Measurements from ENCODE around the gene NELFB. TPM values are rescaled to one million over a fixed set of nuclear protein-coding genes. Genes with fewer than 3 reads are reported as not detected.

NELFB gene
- total and polyA plus RNA-seq, 9 of the 15 experiments (the other 6 are each of a cell fraction or from before 2014, with no cell fraction given), result 0.24 to 84.0 (median 29.7) TPM

- TF ChIP-seq HNRNPL (IDR thresholded peaks at IDR 0.05; ENCODE audit: low read depth, low read length), result peak; percentile 71; the same call in 1 of the 2 replicates
- TF ChIP-seq EHMT2 (IDR thresholded peaks at IDR 0.05), result no peak
- TF ChIP-seq ZNF146 (CRISPR knock-in tag; IDR thresholded peaks at IDR 0.05; ENCODE audit: unreplicated experiment), result no peak
- TF ChIP-seq BRF1 (IDR thresholded peaks at IDR 0.05; ENCODE audit: borderline replicate concordance, extremely low read depth, insufficient read length), result no peak
- TF ChIP-seq FIP1L1 (IDR thresholded peaks at IDR 0.05; ENCODE audit: low read depth, low read length, poor library complexity, severe bottlenecking), result peak; percentile 41
- TF ChIP-seq RBFOX2 (IDR thresholded peaks at IDR 0.05; ENCODE audit: low read depth, low read length), result peak; percentile 19; the same call in 1 of the 2 replicates
- TF ChIP-seq, protein P1, sequence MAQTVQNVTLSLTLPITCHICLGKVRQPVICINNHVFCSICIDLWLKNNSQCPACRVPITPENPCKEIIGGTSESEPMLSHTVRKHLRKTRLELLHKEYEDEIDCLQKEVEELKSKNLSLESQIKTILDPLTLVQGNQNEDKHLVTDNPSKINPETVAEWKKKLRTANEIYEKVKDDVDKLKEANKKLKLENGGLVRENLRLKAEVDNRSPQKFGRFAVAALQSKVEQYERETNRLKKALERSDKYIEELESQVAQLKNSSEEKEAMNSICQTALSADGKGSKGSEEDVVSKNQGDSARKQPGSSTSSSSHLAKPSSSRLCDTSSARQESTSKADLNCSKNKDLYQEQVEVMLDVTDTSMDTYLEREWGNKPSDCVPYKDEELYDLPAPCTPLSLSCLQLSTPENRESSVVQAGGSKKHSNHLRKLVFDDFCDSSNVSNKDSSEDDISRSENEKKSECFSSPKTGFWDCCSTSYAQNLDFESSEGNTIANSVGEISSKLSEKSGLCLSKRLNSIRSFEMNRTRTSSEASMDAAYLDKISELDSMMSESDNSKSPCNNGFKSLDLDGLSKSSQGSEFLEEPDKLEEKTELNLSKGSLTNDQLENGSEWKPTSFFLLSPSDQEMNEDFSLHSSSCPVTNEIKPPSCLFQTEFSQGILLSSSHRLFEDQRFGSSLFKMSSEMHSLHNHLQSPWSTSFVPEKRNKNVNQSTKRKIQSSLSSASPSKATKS (CRISPR knock-in tag; IDR thresholded peaks at IDR 0.05), result no peak
- peak; percentile 9 for TF ChIP-seq CCNT2 (IDR thresholded peaks at IDR 0.05; ENCODE audit: borderline replicate concordance, extremely low read depth, insufficient read length, low read depth, low read length)
- TF ChIP-seq TCF15 (CRISPR knock-in tag; IDR thresholded peaks at IDR 0.05), result no peak
- no peak for TF ChIP-seq CREBBP (IDR thresholded peaks at IDR 0.05; ENCODE audit: low read depth, low read length)
- peak; percentile 99 for TF ChIP-seq ZBTB33 (CRISPR knock-in tag; IDR thresholded peaks at IDR 0.05)
- no peak for TF ChIP-seq THRB (CRISPR knock-in tag; conservative IDR thresholded peaks at IDR 0.05)
- 0 out of 4 replicates have a peak, but pooled peaks of 1 of the 2 experiments have one; percentile 12 for TF ChIP-seq SIN3A (IDR thresholded peaks at IDR 0.05; ENCODE audit: borderline replicate concordance in 2 of 2, control insufficient read depth in 1 of 2, low read depth in 2 of 2, low read length in 2 of 2)
- TF ChIP-seq, protein P2, sequence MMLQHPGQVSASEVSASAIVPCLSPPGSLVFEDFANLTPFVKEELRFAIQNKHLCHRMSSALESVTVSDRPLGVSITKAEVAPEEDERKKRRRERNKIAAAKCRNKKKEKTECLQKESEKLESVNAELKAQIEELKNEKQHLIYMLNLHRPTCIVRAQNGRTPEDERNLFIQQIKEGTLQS (IDR thresholded peaks at IDR 0.05), result 0 out of 2 replicates have a peak, but pooled peaks have one; percentile 38
- TF ChIP-seq, protein P2 (CRISPR knock-in tag; conservative IDR thresholded peaks at IDR 0.05), result no peak
- 0 out of 2 replicates have a peak, but pooled peaks have one; percentile 47 for TF ChIP-seq CXXC5 (CRISPR knock-in tag; IDR thresholded peaks at IDR 0.05)
- TF ChIP-seq SUPT5H (IDR thresholded peaks at IDR 0.05), result no peak
These were observed 23.9 kb downstream of the NELFB start (continued) for GRCh38 chr9:137278721-137279711.
